Progenitor cell of endocrine pancreas (in vitro differentiated cells): ENCODE measurements around the gene ZNF33B. TPM values are rescaled to one million over a fixed set of nuclear protein-coding genes. Genes with fewer than 3 reads are reported as not detected.
"Not testable (repeated sequence)": the region's sequence is repeated elsewhere in the genome, so short reads cannot be mapped to it uniquely, and the experiment has no call there.

Source experiments
- DNase-seq: peaks from one replicate; pipeline ENCODE4 v3.0.0; 2021; ENCODE audit warnings: low spot score; ENCODE audit not compliant: unreplicated experiment
- H3K27ac Mint-ChIP-seq: 2 replicates; pipeline ENCODE4 v1.8.0; 2021; ENCODE audit warnings: mild to moderate bottlenecking, moderate library complexity, mixed read lengths
- H3K27me3 Mint-ChIP-seq: 2 replicates; pipeline ENCODE4 v1.8.0; 2021; ENCODE audit warnings: mixed read lengths
- H3K36me3 Mint-ChIP-seq: 2 replicates; pipeline ENCODE4 v1.8.0; 2022; ENCODE audit warnings: mixed read lengths; ENCODE audit not compliant: insufficient read depth
- H3K4me1 Mint-ChIP-seq: 2 replicates; pipeline ENCODE4 v1.8.0; 2021; ENCODE audit warnings: low read depth, mixed read lengths
- H3K4me3 Mint-ChIP-seq: 2 replicates; pipeline ENCODE4 v1.8.0; 2021; ENCODE audit warnings: low read depth, mild to moderate bottlenecking, moderate library complexity, mixed read lengths
- H3K9me3 Mint-ChIP-seq: 2 replicates; pipeline ENCODE4 v1.8.0; 2021; ENCODE audit warnings: low read depth, mixed read lengths
- CTCF ChIP-seq: fragments of 200-600 bp; sonication (generic); IDR thresholded peaks from one replicate; pipeline ENCODE4 v1.5.0; 2021; ENCODE audit warnings: antibody characterized with exemption, mild to moderate bottlenecking; ENCODE audit not compliant: unreplicated experiment
- long read RNA-seq: library from polyadenylated mRNA; unstranded; transcript quantifications from one replicate; pipeline ENCODE4 v2.0.0, GENCODE V29; 2020
- total RNA-seq: library from RNA; stranded (reverse); gene quantifications from 2 replicates; pipeline ENCODE4 v1.2.1, GENCODE V29; 2021

Gene ZNF33B
- total RNA-seq = 54.7 and 60.9 TPM in 2 replicates
- long read RNA-seq, full-length matches to known transcripts = 25 of 171 reads
- long read RNA-seq, partial matches to known transcripts = 79 of 171 reads
- long read RNA-seq, other reads (novel, unspliced or antisense) = 67 of 171 reads

GRCh38 chr10:42638055-42638820, at the start of gene ZNF33B:
TSS of gene ZNF33B (minus strand) at chr10:42638570. CDS start at chr10:42636928, 1,642 bp downstream.
- no peaks in the 10 kb centered on the region for H3K9me3 Mint-ChIP-seq
- TF ChIP-seq CTCF = no peak
- peak within 1 kb of the TSS; percentile 98 for H3K27ac Mint-ChIP-seq
- peak within 1 kb of the TSS; percentile 96 for H3K4me3 Mint-ChIP-seq
- H3K36me3 Mint-ChIP-seq = peaks cover 11% of the 10 kb centered on the region
- no peaks in the 10 kb centered on the region for H3K27me3 Mint-ChIP-seq
- peaks cover 27% of the 10 kb centered on the region for H3K4me1 Mint-ChIP-seq
- DNase-seq = peak; percentile 91

DNA sequence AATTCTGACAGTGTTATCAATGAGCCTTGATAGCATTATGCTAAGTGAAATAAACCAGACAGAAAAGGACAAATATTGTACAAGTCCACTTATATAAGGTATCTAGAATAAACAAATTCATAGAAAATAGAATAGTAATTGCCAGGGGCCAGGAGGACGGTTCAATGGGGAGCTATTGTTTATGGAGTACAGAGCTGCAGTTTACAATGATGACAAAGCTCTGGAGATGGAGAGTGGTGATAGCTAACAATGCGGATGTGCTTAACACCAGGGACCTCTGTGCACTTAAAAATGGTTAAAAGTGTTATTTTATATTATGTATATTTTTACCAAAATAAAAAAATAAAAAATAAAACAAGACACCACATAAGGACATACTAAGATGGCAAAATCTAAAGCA, 46.1 kb upstream of the ZNF33B start:
- Mint-ChIP-seq H3K27me3 (no peaks in the 10 kb centered on the region), H3K27ac (no peak overlapping the region), H3K9me3 (peaks cover 38% of the 10 kb centered on the region), H3K4me1 (no peaks in the 10 kb centered on the region), H3K36me3 (peaks cover 2% of the 10 kb centered on the region), H3K4me3 (no peak overlapping the region)
- no peak for TF ChIP-seq CTCF
- DNase-seq = no peak

DNA sequence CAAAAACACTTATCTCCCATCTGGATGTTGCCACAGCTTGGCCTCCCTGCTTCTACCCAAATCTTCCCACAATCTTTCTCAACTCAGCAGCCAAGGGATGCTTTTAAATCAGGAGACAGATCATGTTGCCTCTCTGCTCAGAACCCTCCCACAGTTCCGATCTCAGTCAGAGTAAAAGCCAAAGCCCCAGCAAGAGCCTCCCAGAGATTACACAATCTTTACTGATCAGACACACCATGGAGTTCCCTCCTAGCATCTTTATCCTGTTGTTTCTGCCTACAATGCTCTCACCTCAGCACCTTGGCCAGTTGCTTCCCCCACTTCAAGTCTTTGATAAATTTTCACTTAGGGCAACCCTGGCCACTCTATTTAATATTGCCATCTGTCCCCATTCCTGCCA, 41.9 kb upstream of the ZNF33B start:
- peaks cover 35% of the 10 kb centered on the region for H3K9me3 Mint-ChIP-seq
- H3K36me3 Mint-ChIP-seq = peaks cover 2% of the 10 kb centered on the region
- no peak for DNase-seq
- H3K27ac Mint-ChIP-seq = no peak overlapping the region
- no peaks in the 10 kb centered on the region for H3K4me1 Mint-ChIP-seq
- H3K4me3 Mint-ChIP-seq = no peak overlapping the region
- TF ChIP-seq CTCF = no peak
- no peaks in the 10 kb centered on the region for H3K27me3 Mint-ChIP-seq

DNA sequence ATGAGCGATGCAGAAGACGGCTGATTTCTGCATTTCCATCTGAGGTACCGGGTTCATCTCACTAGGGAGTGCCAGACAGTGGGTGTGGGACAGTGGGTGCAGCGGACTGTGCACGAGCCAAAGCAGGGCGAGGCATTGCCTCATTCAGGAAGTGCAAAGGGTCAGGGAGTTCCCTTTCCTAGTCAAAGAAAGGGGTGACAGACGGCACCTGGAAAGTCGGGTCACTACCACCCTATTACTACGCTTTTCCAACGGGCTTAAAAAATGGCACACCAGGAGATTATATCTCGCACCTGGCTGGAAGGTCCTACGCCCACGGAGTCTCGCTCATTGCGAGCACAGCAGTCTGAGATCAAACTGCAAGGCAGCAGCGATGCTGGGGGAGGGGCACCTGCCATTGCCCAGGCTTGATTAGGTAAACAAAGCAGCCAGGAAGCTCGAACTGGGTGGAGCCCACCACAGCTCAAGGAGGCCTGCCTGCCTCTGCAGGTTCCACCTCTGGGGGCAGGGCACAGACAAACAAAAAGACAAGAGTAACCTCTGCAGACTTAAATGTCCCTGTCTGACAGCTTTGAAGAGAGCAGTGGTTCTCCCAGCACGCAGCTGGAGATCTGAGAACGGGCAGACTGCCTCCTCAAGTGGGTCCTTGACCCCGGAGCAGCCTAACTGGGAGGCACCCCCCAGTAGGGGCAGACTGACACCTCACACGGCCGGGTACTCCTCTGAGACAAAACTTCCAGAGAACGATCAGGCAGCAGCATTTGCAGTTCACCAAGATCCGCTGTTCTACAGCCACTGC, 27.0 kb upstream of the ZNF33B start:
- not testable (repeated sequence) for H3K27ac Mint-ChIP-seq, H3K4me3 Mint-ChIP-seq, DNase-seq, H3K27me3 Mint-ChIP-seq, H3K4me1 Mint-ChIP-seq, H3K36me3 Mint-ChIP-seq
- H3K9me3 Mint-ChIP-seq = peaks cover 42% of the 10 kb centered on the region

DNA sequence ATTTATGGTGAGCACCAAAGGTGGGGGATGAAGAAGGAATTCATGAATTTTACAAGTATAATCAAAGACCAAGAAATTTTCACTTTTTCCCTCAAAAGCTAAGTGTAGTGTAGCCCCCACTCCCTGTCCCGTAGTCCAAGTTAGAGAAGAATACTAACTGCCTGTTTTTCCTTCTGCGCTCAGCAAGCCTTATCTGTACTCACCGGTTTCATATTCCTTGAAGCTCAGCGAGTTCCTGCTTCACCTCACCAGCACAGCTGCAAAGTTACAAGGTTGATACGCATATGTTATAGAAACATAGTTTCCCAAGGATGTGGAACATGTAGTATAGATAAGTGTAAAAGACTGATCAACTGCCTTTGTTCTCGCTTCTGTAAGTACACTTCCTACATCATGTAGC, 16.0 kb upstream of the ZNF33B start:
- no peak overlapping the region for H3K27ac Mint-ChIP-seq
- no peak for TF ChIP-seq CTCF
- H3K9me3 Mint-ChIP-seq = peaks cover 53% of the 10 kb centered on the region
- no peaks in the 10 kb centered on the region for H3K4me1 Mint-ChIP-seq
- no peak overlapping the region for H3K4me3 Mint-ChIP-seq
- no peak for DNase-seq
- no peaks in the 10 kb centered on the region for H3K36me3 Mint-ChIP-seq
- no peaks in the 10 kb centered on the region for H3K27me3 Mint-ChIP-seq
